Bronchial epithelial cell (primary cell): ENCODE data around the gene TRAPPC3L. TPM values are rescaled to one million over a fixed set of nuclear protein-coding genes. Genes with fewer than 3 reads are reported as not detected.
A peak's percentile ranks its signal among the peaks of the same experiment; 100 is the strongest.

Source experiments
- DNase-seq: peaks from one replicate; pipeline ENCODE4 v3.0.0-alpha.2; 2010; ENCODE audit warnings: low read depth
- FAIRE-seq: peaks from 2 replicates; lab custom pipeline; 2011; peaks lifted over from hg19 to GRCh38; lab: Jason Lieb, UNC
- H3K27me3 ChIP-seq: 2 replicates; pipeline ENCODE4 v1.5.1; 2011; ENCODE audit warnings: low read length; ENCODE audit not compliant: control insufficient read depth, insufficient read depth
- H3K36me3 ChIP-seq: 2 replicates; pipeline ENCODE4 v1.5.1; 2011; ENCODE audit warnings: low read length; ENCODE audit not compliant: control insufficient read depth, insufficient read depth
- H3K4me3 ChIP-seq: 2 replicates; pipeline ENCODE4 v1.5.1; 2011; ENCODE audit warnings: mild to moderate bottlenecking, low read depth, low read length, control low read depth
- total RNA-seq: library from RNA; depleted of rRNA; stranded (reverse); fragments of >200 nt; gene quantifications from 2 replicates; pipeline ENCODE4 v1.2.1, GENCODE V29; 2014
- TF ChIP-seq, protein P1 (sequence below): IDR thresholded peaks from 2 replicates; pipeline ENCODE4 v1.5.1; 2011; ENCODE audit warnings: mild to moderate bottlenecking, moderate library complexity, low read length, control low read depth, inconsistent platforms; ENCODE audit not compliant: insufficient read depth, severe bottlenecking

The TRAPPC3L gene
- total RNA-seq, 1 donor from 2014 or later: not detected

DNA sequence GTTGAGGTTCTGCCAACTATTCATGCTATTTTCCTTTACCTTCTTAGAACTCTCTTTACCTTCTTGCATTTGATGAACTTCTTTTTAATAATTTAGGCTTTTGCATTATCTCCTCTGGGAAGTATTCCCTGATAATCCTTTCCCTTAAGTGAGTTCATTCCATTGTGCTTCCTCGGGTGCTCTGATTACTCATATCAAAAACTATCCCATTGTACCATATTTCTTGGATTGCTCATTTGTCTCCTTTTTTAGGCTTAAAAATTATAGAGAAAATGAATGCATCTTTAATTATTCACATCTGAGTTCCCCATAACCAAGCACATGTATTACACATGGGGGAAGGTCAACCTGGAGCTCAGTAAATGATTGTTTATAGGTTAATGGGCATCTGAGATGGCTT is 10.6 kb upstream of the TRAPPC3L start:
- TF ChIP-seq, protein P1, sequence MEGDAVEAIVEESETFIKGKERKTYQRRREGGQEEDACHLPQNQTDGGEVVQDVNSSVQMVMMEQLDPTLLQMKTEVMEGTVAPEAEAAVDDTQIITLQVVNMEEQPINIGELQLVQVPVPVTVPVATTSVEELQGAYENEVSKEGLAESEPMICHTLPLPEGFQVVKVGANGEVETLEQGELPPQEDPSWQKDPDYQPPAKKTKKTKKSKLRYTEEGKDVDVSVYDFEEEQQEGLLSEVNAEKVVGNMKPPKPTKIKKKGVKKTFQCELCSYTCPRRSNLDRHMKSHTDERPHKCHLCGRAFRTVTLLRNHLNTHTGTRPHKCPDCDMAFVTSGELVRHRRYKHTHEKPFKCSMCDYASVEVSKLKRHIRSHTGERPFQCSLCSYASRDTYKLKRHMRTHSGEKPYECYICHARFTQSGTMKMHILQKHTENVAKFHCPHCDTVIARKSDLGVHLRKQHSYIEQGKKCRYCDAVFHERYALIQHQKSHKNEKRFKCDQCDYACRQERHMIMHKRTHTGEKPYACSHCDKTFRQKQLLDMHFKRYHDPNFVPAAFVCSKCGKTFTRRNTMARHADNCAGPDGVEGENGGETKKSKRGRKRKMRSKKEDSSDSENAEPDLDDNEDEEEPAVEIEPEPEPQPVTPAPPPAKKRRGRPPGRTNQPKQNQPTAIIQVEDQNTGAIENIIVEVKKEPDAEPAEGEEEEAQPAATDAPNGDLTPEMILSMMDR: no peak
- no peak overlapping the region for H3K4me3 ChIP-seq
- no peak for FAIRE-seq
- H3K27me3 ChIP-seq: no peaks in the 10 kb centered on the region
- DNase-seq: peak; percentile 60
- H3K36me3 ChIP-seq: no peaks in the 10 kb centered on the region

DNA sequence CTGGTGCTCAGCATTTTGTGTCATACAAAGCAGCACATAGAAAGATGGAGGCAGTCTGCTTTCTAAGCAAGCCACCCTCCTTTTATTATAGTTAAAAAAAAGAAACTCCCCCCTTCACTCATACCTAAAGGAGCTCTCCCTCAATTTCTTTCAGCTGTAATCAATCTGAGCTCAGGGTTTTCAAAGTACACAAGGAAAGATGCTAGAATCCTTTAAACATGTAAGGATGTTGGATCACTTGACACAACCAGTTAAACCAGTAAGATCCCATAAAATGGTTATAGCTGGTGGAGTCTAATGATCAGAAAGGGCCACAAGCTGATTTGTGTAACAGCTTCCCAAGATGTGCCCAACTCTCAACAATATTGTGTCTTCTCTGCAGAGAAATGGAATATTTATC is 8.0 kb upstream of the TRAPPC3L start, which contains the start of gene CALHM4:
TSS of gene CALHM4 (plus strand) at position 301 of the 400 bp plus-strand sequence. CDS start at position 344, 43 bp downstream.
- H3K36me3 ChIP-seq: no peaks in the 10 kb centered on the region
- TF ChIP-seq, protein P1: no peak
- H3K27me3 ChIP-seq: no peaks in the 10 kb centered on the region
- FAIRE-seq (no peak), DNase-seq (no peak)
- no peak within 1 kb of the TSS for H3K4me3 ChIP-seq

DNA sequence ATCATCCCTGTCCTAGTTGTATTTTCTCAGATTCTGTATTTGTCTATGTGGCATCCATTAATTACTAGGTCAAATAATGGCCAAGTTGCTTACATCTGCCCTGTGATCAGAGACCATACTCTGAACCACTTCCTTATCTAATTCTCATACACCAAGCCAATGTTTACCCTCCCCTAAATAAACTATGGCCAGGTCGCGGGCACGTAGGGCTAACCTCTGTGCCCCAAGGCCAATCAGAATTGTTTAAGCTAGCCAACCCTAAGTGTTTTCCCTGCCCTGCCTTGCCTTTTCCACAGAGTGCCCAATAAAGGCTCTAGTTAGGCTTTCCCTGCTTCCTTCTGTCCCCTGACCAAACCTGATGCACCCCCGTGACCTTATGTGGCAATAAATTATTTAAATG is 5.3 kb upstream of the TRAPPC3L start:
- peak; percentile 40 for FAIRE-seq
- no peaks in the 10 kb centered on the region for H3K36me3 ChIP-seq
- TF ChIP-seq, protein P1: no peak
- H3K27me3 ChIP-seq: no peaks in the 10 kb centered on the region
- no peak overlapping the region for H3K4me3 ChIP-seq
- no peak for DNase-seq

DNA sequence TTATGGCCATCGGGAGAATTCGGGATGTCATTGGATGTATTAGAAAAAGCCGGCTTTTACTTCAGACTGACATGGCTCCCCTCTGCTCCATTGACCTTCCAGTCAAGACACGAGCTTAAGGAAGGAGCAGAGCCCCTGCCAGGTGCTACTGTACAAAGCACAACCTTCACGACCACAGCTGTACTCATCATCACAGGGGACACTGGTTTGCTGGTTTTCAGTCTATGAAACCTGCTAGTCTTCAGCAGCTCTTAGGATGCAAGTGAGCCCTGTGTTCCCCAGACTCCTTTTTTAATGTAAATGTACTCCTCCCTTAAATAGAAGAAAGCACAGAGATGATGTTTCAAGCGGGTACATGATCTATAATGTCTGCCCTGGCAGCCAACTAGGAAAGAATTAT is 1.9 kb upstream of the TRAPPC3L start:
- Histone ChIP-seq H3K4me3 (no peak overlapping the region), H3K27me3 (no peaks in the 10 kb centered on the region), H3K36me3 (no peaks in the 10 kb centered on the region)
- FAIRE-seq (no peak), DNase-seq (no peak)
- TF ChIP-seq, protein P1: no peak

DNA sequence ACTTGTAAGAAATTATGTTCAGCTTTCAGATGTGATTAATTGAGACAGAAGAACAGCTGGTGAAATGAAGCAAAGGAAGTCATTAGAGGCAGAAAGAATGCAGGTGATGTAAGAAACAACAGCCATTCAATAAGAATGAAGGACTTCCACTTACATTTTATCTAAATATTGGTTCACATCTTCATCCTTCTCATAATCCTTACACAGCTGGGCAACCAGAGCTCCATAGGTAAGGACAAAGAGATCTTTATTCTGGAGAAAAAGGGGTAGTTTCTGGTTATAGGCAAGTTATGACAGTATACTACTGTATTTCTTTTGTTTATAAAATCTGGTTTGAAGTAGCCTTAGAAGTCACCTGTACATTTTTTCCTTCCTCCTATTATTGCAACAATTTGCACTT is 2.3 kb downstream of the TRAPPC3L start:
- H3K36me3 ChIP-seq: no peaks in the 10 kb centered on the region
- no peak overlapping the region for H3K4me3 ChIP-seq
- DNase-seq (no peak), FAIRE-seq (no peak)
- no peaks in the 10 kb centered on the region for H3K27me3 ChIP-seq
- TF ChIP-seq, protein P1: no peak

DNA sequence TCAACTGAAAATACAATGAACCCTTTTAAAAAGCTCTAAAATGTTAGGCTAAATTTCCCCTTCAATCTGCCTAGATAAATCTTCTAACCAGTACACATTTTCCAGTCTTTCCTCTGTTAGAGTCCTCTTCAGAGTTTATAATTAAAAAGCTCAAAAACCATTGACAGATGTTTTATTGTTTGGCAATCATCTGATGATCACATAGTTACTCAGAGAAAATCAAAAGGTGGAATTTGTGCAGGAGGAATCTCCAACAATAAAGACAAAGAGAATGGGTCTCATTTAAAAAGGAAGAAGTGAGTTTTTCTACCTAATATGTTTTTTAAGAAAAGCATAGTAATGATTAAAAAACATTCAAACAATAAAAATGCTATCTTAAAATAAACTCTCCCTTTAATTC is 3.1 kb downstream of the TRAPPC3L start:
- Histone ChIP-seq H3K27me3 (no peaks in the 10 kb centered on the region), H3K4me3 (no peak overlapping the region), H3K36me3 (no peaks in the 10 kb centered on the region)
- no peak for FAIRE-seq
- DNase-seq: no peak
- TF ChIP-seq, protein P1: no peak
